OCI-LY1 (cell line): ENCODE results near the gene ASH1L.

Experiments
- EZH2 ChIP-seq: fragments of 200-600 bp; sonication (generic), shearing (Covaris generic); IDR thresholded peaks from 2 replicates; pipeline ENCODE4 v1.8.0; 2017; ENCODE audit warnings: borderline replicate concordance, mixed run types, mild to moderate bottlenecking, antibody characterized with exemption, low read length, moderate library complexity, mixed read lengths
- TF ChIP-seq, protein P1 (sequence below): fragments of 200-600 bp; sonication (generic), shearing (Covaris generic); IDR thresholded peaks from 2 replicates; pipeline ENCODE4 v1.5.1; 2017; ENCODE audit warnings: mild to moderate bottlenecking, antibody characterized with exemption, low read length, moderate library complexity, mixed read lengths

DNA sequence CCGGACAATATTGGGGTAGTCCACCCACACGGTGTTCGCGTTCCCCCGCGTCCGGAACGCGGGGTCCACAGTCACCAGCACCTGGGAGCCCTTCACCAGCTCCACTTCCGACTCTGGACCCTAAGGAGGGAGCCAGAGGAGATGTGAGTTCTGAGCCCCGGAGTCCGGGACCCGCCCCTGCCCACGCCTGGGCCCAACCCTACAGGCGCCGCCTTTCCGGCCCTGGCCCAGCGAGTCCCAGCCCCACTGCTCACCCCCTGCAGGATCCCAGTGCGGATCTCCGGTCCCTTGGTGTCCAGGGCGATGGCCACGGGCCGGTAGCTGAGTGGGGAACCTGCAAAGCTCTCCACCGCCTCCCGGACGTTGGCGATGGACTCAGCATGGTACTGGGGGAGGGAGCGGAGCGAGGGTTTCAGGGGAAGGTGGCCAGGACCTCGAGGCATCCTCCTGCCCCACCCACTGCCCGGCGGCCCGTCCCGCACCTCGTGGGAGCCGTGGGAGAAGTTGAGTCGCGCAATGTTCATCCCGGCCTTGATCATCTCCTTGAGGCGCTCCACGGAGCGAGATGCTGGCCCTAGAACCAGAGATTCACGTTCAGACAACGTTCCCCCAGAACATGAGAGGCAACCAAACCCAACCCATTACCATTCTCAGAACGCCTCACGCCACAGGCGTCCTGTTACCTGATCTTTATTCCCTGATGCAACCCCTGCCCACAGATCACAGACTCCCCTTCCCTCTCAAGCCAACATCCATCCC lies 267.2 kb downstream of the ASH1L start:
- TF ChIP-seq, protein P1, sequence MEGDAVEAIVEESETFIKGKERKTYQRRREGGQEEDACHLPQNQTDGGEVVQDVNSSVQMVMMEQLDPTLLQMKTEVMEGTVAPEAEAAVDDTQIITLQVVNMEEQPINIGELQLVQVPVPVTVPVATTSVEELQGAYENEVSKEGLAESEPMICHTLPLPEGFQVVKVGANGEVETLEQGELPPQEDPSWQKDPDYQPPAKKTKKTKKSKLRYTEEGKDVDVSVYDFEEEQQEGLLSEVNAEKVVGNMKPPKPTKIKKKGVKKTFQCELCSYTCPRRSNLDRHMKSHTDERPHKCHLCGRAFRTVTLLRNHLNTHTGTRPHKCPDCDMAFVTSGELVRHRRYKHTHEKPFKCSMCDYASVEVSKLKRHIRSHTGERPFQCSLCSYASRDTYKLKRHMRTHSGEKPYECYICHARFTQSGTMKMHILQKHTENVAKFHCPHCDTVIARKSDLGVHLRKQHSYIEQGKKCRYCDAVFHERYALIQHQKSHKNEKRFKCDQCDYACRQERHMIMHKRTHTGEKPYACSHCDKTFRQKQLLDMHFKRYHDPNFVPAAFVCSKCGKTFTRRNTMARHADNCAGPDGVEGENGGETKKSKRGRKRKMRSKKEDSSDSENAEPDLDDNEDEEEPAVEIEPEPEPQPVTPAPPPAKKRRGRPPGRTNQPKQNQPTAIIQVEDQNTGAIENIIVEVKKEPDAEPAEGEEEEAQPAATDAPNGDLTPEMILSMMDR = no peak
- no peak for TF ChIP-seq EZH2
